Measurements from ENCODE around the gene PKNOX2.

DNA sequence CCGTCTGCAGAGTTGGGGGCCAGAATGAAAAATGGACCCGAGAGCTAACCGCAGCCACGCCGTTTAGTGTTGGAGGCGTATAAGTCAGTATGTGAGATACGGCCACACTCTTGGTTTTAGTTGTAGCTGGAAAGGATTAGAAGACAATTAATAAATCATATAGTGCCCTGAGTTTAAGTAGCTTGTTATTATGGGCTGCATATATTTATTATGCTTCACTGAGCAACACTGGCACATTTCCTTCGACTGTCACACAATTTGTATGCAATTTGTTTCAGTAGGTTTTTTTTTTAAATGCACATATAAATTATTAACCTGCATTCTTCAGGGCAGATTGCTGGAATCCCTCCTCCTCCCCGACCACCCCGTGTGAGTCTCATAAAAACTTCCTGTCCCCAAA is 56.9 kb downstream of the PKNOX2 start:
- TF ChIP-seq, protein P1, sequence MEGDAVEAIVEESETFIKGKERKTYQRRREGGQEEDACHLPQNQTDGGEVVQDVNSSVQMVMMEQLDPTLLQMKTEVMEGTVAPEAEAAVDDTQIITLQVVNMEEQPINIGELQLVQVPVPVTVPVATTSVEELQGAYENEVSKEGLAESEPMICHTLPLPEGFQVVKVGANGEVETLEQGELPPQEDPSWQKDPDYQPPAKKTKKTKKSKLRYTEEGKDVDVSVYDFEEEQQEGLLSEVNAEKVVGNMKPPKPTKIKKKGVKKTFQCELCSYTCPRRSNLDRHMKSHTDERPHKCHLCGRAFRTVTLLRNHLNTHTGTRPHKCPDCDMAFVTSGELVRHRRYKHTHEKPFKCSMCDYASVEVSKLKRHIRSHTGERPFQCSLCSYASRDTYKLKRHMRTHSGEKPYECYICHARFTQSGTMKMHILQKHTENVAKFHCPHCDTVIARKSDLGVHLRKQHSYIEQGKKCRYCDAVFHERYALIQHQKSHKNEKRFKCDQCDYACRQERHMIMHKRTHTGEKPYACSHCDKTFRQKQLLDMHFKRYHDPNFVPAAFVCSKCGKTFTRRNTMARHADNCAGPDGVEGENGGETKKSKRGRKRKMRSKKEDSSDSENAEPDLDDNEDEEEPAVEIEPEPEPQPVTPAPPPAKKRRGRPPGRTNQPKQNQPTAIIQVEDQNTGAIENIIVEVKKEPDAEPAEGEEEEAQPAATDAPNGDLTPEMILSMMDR (IDR thresholded peaks at IDR 0.05 in 2 of 3, conservative IDR thresholded peaks at IDR 0.05 in 1 of 3; ENCODE audit: control insufficient read depth in 2 of 3, extremely low read depth in 1 of 3, insufficient read depth in 1 of 3, low read depth in 3 of 3, low read length in 3 of 3) = no peak
- TF ChIP-seq MEF2A (IDR thresholded peaks at IDR 0.05; ENCODE audit: insufficient read depth, low read depth, low read length) (no peak), DPF2 (IDR thresholded peaks at IDR 0.05) (no peak)
- TF ChIP-seq, protein P2, sequence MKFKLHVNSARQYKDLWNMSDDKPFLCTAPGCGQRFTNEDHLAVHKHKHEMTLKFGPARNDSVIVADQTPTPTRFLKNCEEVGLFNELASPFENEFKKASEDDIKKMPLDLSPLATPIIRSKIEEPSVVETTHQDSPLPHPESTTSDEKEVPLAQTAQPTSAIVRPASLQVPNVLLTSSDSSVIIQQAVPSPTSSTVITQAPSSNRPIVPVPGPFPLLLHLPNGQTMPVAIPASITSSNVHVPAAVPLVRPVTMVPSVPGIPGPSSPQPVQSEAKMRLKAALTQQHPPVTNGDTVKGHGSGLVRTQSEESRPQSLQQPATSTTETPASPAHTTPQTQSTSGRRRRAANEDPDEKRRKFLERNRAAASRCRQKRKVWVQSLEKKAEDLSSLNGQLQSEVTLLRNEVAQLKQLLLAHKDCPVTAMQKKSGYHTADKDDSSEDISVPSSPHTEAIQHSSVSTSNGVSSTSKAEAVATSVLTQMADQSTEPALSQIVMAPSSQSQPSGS (IDR thresholded peaks at IDR 0.05; ENCODE audit: low read length) = no peak

All from GM12878 (cell line).